ENCODE measurements around the gene GNPNAT1.
"Not testable (repeated sequence)": the region's sequence is repeated elsewhere in the genome, so short reads cannot be mapped to it uniquely, and the experiment has no call there.

GNPNAT1 gene

DNA sequence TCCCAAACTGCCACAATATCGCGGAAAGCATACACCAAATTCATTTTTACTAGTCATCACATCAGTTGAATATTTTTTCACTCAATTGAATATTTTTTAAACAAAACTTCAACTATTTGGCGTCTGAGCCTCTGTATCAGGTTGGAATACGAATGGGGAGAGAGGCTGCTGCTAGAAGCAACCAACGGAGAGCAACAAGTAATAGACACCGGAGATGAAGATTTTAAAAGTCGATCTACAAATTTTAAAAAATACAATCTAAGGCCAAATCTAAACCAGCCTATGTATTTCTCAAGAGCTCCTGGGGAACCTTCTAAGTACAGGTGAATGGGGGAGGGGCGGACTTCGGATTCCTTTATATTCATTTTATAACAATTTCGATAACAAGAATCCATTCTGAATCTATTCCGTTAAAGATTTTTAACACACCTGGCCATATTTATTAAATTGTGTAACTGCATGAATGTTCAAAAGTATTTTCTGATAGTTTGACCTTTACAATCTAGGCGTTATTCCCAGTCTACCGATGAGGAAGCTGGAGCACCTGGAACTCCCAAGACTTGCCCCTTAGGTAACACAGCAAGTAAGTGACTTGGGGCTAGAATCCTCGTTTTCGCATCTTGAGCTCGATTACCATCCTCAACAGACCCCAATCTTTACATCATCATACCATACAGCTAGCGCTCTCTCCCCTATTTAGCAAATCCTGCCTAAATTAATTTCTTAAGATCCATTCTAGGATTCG is 1.2 kb downstream of the GNPNAT1 start:
- no peak for DNase-seq (ENCODE audit: low read depth in 1 of 2, low spot score in 1 of 2)

DNA sequence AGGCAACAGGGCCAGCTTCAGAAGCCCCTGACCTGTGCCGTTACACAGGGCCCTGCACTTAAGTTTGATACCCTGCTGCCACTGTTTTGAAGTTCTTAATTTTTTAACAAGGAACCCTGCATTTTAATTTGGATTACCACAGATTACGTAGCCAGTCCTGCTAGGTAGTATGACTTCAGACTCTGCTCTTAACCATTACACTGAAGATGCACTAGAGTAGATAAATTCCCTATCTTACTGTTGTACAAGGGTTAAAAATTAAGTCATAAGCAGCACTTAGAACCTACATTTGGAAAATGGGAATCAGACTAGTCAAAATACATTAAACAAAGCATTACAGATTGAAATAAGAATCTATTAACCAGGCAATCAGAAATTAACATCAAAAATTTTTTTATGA is 2.3 kb downstream of the GNPNAT1 start:
- DNase-seq (ENCODE audit: low read depth in 1 of 2, low spot score in 1 of 2) = no peak

DNA sequence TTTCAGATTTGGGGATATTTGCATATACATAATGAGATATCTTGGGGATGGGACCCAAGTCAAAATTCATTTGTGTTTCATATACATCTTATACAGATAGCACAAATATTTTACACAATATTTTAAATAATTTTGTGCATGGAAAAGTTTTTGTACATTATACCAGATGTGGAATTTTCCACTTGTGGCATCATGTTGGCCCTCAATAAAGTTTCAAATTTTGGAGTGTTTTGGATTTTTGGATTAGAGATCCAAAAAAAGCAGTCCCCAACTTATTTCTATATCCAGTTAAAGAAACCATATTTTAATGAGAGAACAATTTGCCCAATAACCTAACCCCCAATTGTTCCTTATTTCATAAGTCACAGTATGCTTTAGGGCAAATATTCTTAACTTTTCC is 4.5 kb downstream of the GNPNAT1 start:
- no peak for DNase-seq (ENCODE audit: low read depth in 1 of 2, low spot score in 1 of 2)

DNA sequence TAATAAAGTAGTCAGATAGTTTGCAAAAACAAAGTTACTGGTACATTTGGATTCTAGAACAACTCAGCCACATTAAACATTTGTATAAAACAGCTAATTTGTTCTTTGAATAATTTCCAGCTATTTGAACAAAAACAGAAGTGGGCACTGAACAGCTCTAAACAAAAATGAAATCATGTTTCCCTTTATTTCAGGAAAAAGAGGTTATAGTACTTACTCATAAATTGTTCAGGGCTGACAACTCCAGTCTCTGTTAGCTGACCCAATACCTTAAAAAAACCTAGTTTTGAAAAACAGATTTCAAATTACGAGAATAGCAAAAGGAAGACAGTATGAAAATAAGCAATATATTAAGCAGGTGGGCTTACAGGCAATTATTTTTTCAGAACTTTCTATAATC is 8.2 kb downstream of the GNPNAT1 start:
- DNase-seq (ENCODE audit: low read depth in 1 of 2, low spot score in 1 of 2) = no peak

DNA sequence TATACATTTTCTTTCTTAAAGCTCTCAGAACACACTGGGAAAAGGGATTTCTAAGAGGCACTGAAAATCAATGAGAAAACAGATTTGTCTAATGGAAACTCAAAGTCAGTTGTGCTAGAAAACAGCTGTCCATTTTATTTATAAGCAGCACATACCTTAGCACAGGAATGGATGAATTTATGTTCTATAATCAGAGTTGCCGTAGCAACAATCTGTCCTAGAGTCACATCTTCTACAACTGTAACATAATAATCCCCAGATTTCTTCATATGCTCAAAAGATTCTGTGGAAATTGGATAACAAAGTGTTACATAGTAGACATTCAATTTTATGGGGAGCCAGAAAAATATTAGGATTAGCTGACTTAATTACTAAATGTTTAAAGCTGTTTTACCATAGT is 9.8 kb downstream of the GNPNAT1 start:
- DNase-seq (ENCODE audit: low read depth in 1 of 2, low spot score in 1 of 2) = no peak

DNA sequence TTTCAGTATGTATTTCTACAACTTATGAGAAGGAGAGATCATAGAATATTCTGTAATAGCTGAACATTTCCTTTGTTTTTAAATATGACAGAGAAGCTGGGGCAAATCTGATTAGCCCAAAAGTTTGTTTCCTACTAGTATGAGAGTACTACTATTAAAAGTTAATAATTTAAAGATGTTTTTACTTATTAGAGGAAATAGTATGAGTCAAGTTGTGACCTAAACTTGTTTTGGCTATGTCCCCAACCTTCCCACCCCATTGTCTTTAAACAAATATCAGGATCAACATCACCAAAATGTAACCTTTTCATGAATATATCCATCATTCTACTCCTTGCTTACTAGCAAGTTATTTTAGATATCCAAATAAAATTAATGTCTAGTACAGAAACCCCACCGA is 10.5 kb downstream of the GNPNAT1 start:
- no peak for DNase-seq (ENCODE audit: low read depth in 1 of 2, low spot score in 1 of 2)

DNA sequence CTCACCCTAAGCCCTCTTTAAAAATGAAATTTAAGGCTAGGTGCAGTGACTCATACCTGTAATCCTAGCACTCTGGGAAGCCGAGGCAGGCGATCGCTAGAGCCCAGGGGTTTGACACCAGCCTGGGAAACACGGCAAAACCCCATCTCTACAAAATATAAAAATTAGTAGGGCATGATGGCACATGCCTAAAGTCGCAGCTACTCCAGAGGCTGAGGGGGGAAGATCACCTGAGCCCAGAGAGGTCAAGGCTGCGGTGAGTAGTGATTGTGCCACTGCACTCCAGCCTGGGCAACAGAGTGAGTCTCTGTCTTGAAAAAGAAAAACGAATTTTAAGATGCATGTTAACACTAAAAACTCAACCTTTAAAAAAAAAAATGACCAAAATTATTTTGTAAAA is 12.7 kb downstream of the GNPNAT1 start:
- no peak for DNase-seq (ENCODE audit: low read depth in 1 of 2, low spot score in 1 of 2)

DNA sequence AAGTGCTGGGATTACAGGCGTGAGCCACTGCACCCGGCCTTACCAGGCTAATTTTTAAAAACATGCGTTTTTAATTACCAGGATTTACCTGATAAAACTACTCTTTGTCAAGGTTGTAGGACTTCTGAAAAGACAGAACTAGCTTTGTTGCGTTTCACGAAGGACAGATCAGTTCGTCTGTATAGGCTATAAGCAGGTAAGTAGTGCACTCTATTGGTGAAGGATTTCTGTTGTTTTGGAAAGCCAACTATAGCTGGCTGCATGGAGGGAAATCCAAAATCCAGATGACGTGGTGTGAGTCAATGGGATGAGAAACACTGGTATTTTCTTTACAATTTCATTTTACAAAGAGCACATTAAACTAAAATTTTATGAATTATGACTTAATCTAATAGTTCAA is 14.6 kb downstream of the GNPNAT1 start:
- DNase-seq (ENCODE audit: low read depth in 1 of 2, low spot score in 1 of 2) = no peak

DNA sequence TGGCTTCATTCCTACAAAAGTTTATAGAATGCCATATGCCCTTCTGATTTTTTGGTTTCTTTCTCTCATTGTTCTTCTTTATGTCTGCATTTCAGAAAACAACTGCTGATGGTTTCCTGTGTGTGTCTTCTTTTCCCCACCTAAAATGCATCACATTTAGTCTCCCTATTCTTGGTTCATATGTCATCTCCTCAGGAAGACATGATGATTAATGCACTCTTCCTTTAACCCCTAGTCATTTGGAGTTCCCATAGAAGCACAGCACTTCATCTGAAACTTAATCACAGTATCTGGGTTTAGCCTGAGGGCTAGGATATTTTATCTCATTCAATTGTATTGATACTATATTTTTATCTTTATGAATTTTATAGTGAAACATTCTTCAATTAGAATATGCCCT is 21.5 kb downstream of the GNPNAT1 start:
- DNase-seq (ENCODE audit: low read depth in 1 of 2, low spot score in 1 of 2) = no peak

DNA sequence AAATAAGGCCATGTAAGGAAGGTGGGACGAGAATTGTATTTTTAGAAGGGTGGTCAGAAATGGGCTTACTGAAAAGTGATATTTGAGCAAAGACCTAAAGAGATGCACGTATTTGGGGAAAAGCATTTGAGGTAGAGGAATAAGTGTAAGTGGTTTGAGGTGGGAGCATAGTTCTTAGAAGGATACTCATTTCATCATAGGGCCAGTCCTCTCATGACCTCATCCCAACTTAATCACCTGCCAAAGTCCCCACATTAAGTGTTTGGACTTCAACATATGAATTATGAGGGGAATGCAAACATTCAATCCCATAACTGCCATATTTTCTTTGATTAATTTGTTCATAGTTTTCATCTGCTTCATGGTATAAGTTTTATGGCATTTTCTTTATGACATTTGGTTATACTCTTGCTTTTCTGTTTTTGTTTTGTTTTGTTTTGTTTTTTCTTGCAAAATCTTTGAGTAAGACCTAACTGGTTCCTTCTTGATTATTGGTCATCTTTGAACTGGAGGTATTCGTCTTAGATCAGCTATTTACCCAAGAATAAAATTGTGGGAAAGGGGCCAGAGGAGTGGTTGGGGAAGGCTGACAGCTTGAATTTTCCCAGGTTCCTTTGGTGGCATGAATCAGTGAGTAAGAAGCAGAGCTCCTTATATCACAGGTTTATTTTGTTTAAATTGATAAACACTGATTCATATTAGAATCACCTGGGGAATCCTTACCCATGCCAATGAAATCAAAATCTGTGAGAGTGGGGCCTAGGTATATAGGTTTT is 24.2 kb downstream of the GNPNAT1 start:
- DNase-seq (ENCODE audit: low read depth in 1 of 2, low spot score in 1 of 2) = no peak

DNA sequence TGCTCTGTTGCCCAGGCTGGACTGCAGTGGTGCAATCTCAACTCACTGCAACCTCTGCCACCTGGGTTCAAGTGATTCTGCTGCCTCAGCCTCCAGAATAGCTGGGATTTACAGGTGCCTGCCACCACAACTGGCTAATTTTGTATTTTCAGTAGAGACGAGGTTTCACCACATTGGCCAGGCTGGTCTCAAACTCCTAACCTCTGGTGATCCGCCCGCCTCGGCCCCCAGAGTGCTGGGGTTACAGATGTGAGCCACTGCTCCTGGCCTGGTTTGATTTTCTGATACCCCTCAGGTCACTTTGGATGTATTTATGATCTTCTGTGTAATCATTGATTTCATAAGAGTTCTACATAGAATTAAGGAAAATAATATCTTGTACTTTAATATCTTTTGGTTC is 28.5 kb downstream of the GNPNAT1 start:
- not testable (repeated sequence) for DNase-seq (ENCODE audit: low read depth in 1 of 2, low spot score in 1 of 2)

DNA sequence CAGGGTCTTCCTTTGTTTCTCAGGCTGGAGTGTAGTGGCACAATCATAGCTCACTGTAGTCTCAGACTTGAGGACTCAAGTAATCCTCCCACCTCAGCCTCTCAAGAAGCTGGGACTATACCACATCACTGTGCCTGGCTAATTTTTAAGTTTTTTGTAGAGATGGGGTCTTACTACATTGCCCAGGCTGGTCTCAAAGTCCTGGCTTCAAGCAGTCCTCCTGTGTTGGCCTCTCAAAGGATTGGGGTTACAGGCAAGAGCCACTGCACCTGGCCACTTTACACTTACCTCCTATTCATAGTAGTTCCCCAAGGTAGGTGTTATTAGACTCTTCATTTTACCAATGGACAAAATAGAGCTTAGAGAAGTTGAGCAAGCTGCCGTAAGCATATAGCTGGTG is 32.3 kb downstream of the GNPNAT1 start:
- no peak for DNase-seq (ENCODE audit: low read depth in 1 of 2, low spot score in 1 of 2)

DNA sequence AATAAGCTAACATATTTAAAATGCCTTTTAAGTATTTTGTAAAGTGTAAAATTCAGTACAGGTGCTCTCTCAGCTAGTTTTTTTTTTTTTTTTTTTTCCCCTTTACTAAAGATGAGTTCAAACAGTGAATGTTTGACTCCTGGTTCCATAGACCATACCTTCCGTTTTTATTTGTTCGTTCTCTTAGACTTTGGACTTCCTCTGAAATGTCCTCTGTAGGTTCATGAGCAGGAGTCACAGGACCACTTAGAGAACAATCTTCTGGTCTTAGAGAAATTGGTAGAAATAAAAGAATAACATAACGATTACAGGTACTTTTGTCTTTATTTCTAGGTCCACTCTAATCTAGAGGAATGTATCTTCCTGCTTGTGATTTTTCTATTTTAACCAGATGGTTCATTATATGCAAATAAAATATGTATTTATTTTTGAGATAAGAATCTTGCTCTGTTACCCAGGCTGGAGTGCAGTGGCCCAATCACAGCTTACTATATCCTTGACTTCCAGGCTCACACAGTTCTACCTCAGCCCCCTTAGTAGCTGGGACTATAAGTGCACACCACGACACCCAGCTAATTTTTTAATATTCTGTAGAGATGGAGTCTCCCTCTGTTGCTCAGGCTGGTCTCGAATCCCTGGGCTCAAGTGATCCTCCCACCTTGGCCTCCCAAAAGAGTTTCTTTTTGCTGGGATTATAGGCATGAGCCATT is 35.6 kb downstream of the GNPNAT1 start:
- DNase-seq (ENCODE audit: low read depth in 1 of 2, low spot score in 1 of 2) = no peak

DNA sequence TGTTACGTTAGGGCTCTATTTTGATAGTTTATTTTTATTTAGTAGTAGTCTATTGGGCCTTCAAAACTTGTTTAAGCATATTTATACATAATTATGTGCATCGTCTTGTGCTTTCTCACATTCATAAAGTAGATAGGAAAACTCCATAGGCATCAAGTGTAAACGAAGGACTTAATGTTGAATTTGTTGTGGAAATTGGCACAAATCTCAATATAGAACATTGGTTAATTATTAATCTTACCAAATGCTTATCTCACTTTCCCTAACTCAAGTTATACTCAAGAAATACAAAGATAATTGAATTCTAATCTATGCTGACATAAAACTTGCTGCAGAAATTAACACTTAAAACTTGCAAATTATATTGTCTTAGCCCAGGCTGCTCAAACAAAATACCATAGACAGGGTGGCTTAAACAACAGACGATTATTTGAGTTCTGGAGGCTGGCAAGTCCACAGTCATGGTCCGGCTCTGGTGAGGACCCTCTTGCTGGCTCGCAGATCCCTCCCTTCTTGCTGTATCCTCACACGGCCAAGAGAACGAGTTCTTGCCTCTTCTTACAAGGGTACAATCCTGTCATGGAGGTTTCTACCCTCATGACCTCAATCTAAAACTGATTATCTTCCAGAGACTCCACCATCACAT is 42.6 kb downstream of the GNPNAT1 start:
- DNase-seq (ENCODE audit: low read depth in 1 of 2, low spot score in 1 of 2) = no peak

DNA sequence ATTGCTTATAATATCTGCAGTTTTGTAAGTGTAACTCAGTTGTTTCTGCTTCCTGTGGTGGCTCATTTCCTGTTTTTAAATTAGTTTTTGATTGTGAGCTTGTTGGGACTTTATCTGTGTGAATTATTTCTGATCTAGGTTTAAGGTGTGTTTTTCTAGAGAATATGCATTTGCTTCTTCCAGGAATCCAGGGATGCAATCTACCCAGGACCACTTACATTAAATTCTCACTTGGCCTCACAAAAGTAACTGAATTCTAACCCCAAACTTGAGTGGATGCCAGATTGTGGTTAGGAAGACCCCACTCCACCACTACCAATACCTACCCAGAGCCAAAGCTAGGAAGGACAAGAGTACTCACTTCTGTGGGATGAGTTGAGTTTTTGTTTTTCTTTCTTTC is 49.5 kb downstream of the GNPNAT1 start:
- no peak for DNase-seq (ENCODE audit: low read depth in 1 of 2, low spot score in 1 of 2)

DNA sequence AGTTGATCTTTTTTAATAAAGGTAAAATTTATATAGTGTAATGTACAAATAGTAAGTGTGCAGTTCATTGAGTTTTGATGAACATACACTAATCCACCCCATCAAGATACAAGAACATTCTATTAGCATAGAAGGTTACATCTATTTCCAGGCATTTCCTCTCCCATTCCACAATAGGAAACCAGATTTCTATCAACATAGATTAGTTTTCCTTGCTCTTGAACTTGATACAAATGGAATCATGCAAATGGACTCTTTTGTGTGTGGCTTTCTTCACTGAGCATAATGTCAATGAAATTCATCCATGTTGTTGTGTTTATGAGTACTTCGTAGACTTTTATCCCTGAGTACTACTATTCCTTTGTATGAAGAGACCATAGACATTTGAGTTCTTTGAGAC is 50.7 kb downstream of the GNPNAT1 start:
- DNase-seq (ENCODE audit: low read depth in 1 of 2, low spot score in 1 of 2) = no peak

DNA sequence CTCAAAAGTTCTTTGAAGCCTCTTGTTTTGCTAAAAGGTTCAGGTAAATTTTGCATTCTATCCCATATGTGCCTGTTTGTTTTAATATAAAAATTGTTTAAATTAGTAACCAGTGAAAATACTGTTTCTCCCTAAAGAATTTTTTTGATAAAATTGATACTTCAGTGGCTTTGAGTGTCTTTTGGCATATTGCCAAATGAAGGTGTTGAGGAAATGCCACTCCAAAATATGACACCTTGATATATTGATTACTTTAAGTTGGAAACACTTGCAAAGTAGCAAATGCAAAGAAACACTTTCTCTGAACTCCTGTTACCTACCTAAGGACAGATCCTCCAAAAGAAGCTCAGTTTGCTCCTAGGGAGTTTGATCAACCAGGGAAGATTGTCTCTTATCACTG is 53.0 kb downstream of the GNPNAT1 start:
- DNase-seq (ENCODE audit: low read depth in 1 of 2, low spot score in 1 of 2) = no peak

DNA sequence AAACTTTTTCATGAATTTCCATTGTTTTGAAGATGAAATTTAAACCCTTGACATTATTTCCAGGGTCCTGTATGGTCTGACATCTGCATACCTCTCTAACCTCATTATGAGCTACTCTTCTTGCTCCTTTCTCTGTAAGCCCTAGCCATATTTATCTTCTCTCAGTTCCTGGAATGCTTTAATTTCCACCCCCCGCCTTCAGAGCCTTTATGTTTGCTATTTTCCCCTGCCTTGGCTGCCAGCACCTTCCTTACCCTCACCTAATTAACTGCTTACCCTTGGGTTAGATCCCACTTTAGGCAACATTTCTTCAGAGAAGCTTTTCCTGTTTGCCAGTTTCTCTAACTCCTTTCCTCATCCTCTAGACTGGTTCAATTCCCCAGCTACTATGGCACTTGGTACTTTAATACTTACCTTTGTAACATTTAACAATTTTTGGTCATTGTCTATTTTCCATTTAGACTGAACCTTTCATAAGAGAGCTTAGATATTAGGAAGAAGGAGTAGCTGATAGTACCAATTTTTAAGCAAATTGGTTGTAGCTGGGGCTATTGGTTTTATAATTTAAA is 55.4 kb downstream of the GNPNAT1 start:
- no peak for DNase-seq (ENCODE audit: low read depth in 1 of 2, low spot score in 1 of 2)

DNA sequence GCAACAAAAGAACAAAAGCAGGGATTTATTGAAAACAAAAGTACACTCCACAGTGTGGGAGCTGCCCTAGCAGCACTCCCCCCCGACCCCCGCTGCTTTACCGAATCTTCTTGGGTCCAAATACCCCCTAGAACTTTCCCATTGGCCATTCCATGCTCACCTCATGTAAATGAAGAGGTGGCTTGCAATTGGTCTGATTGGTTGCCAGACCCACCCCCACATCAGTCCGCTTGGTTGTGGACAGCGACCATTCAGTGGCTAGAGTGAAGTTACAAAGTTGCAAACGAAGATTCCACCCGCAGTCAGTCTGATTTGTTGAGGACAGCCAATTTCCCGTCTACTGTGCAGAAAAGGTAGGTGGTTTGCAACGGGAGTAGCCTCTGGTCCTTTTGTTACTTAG is 57.6 kb downstream of the GNPNAT1 start:
- DNase-seq (ENCODE audit: low read depth in 1 of 2, low spot score in 1 of 2) = no peak

DNA sequence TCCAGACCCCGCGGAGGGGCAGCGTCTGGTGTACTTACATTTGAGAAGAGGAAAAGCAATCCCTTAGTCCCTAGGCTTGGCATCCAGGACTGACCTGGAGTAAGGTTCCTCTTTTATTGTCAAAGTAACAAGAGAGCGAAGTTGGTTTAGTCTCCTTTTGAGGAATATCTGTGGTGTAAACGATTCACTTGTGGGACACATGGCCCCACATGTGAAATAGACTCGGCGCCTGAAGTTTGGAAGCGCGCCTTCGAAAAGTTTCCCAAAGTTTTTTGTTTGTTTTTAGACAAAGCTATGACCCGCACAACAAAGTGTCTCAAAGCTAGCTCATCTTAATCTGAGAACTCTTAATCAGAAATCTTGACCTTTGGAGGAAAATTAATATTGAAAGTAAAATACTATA is 60.7 kb downstream of the GNPNAT1 start:
- no peak for DNase-seq (ENCODE audit: low read depth in 1 of 2, low spot score in 1 of 2)

DNA sequence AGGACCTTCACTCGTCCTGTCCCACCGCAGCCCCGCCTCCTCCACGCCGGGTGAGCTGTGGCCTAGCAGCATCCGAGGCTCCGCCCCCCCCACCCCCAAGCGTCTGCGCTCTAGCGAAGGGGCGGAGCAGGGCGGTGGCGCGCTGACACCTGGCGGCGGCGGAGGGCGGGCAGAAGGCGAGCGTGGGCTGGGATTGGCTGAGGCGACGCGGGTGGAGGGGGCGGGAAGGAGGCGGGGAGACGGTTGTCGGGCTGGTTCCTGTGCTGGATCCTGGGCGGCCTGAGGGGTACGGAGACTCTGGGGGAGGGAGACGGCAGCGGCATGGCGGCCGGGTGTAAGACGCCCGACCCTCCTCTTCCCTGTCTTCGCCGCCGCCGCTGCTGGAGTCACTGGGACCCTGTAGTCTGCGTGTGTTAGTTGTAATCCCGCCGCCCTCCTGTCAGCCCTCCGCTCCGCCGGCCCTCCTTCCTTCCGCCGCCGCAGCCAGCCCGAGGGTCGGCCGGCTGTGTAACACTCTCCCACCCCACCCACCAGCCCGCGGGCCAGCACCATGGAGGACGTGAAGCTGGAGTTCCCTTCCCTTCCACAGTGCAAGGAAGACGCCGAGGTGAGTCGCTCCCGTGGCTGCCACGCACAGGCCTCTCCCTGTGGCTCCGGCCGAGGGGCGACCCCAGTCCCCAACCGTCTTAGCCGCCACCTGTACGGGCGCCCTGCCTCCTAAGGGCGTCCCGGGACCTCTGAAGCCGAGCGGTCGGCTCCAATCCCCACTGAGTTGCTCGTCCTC is 61.3 kb downstream of the GNPNAT1 start, which contains the start of gene STYX:
STYX (plus strand) TSS at position 242 of the 784 bp plus-strand sequence; CDS start at position 551, 309 bp downstream.
- DNase-seq (ENCODE audit: low read depth in 1 of 2, low spot score in 1 of 2) = peak; percentile 94 to 97

All from activated T-helper 1 cell treated with anti-CD3 and anti-CD28 coated beads, Interleukin-2, amount 50 U/mL, for 16 hours (primary cell).